ENCODE results near the gene ABCC10.

ABCC10 gene

GRCh38 chr6:43490523-43490939 lies 63.2 kb downstream of the ABCC10 start:
- no peak for TF ChIP-seq EZH2phosphoT487 (IDR thresholded peaks at IDR 0.05; ENCODE audit: borderline replicate concordance)
- no peak for TF ChIP-seq CTCF (conservative IDR thresholded peaks at IDR 0.05; ENCODE audit: low read length)
- Histone ChIP-seq H3K4me1 (ENCODE audit: insufficient read depth, low read length, poor library complexity, severe bottlenecking) (peaks cover 8% of the 10 kb centered on the region), H3K27me3 (ENCODE audit: insufficient read depth, low read length, poor library complexity, severe bottlenecking) (no peaks in the 10 kb centered on the region), H3K9me3 (ENCODE audit: insufficient read depth, low read depth, low read length) (no peaks in the 10 kb centered on the region), H3K9ac (ENCODE audit: low read depth, low read length, poor library complexity, severe bottlenecking) (no peak overlapping the region), H2AFZ (ENCODE audit: low read length) (no peak overlapping the region), H3K79me2 (ENCODE audit: insufficient read depth, low read length) (no peaks in the 10 kb centered on the region), H3K4me3 (ENCODE audit: low read length, poor library complexity, severe bottlenecking) (no peak overlapping the region), H4K20me1 (ENCODE audit: insufficient read depth, low read length, poor library complexity, severe bottlenecking) (peaks cover 4% of the 10 kb centered on the region), H3F3A (ENCODE audit: low read depth) (no peaks in the 10 kb centered on the region), H3K36me3 (ENCODE audit: insufficient read depth, low read length) (no peaks in the 10 kb centered on the region), H3K9me2 (replicated peaks; ENCODE audit: low read depth, low read length) (no peaks in the 10 kb centered on the region), H3K4me2 (ENCODE audit: low read depth, low read length, poor library complexity, severe bottlenecking) (no peak overlapping the region)

- H3K4me3 ChIP-seq (ENCODE audit: low read length, poor library complexity, severe bottlenecking) = no peak overlapping the region
- peaks cover 9% of the 10 kb centered on the region for H3K4me1 ChIP-seq (ENCODE audit: insufficient read depth, low read length, poor library complexity, severe bottlenecking)
- peaks cover 4% of the 10 kb centered on the region for H4K20me1 ChIP-seq (ENCODE audit: insufficient read depth, low read length, poor library complexity, severe bottlenecking)
Measured at GRCh38 chr6:43491750-43492661, 64.7 kb downstream of the ABCC10 start.

GRCh38 chr6:43492673-43493072 lies 65.3 kb downstream of the ABCC10 start:
- H3K9me2 ChIP-seq (replicated peaks; ENCODE audit: low read depth, low read length) = no peaks in the 10 kb centered on the region
- H3K36me3 ChIP-seq (ENCODE audit: insufficient read depth, low read length) = no peaks in the 10 kb centered on the region
- no peak overlapping the region for H3K9ac ChIP-seq (ENCODE audit: low read depth, low read length, poor library complexity, severe bottlenecking)
- no peaks in the 10 kb centered on the region for H3K79me2 ChIP-seq (ENCODE audit: insufficient read depth, low read length)
- H3K4me1 ChIP-seq (ENCODE audit: insufficient read depth, low read length, poor library complexity, severe bottlenecking) = peaks cover 9% of the 10 kb centered on the region
- no peaks in the 10 kb centered on the region for H3K27me3 ChIP-seq (ENCODE audit: insufficient read depth, low read length, poor library complexity, severe bottlenecking)
- no peaks in the 10 kb centered on the region for H3K9me3 ChIP-seq (ENCODE audit: insufficient read depth, low read depth, low read length)
- no peak overlapping the region for H3K4me3 ChIP-seq (ENCODE audit: low read length, poor library complexity, severe bottlenecking)
- H2AFZ ChIP-seq (ENCODE audit: low read length) = no peak overlapping the region
- H3F3A ChIP-seq (ENCODE audit: low read depth) = no peaks in the 10 kb centered on the region
- TF ChIP-seq CTCF (conservative IDR thresholded peaks at IDR 0.05; ENCODE audit: low read length) (no peak), EZH2phosphoT487 (IDR thresholded peaks at IDR 0.05; ENCODE audit: borderline replicate concordance) (no peak)
- no peak overlapping the region for H3K4me2 ChIP-seq (ENCODE audit: low read depth, low read length, poor library complexity, severe bottlenecking)
- peaks cover 4% of the 10 kb centered on the region for H4K20me1 ChIP-seq (ENCODE audit: insufficient read depth, low read length, poor library complexity, severe bottlenecking)

More at GRCh38 chr6:43491750-43492661, 64.7 kb downstream of the ABCC10 start:
- Histone ChIP-seq H3K4me2 (ENCODE audit: low read depth, low read length, poor library complexity, severe bottlenecking) (no peak overlapping the region), H3K27me3 (ENCODE audit: insufficient read depth, low read length, poor library complexity, severe bottlenecking) (no peaks in the 10 kb centered on the region), H3K79me2 (ENCODE audit: insufficient read depth, low read length) (no peaks in the 10 kb centered on the region), H3K9ac (ENCODE audit: low read depth, low read length, poor library complexity, severe bottlenecking) (no peak overlapping the region), H3K36me3 (ENCODE audit: insufficient read depth, low read length) (no peaks in the 10 kb centered on the region), H3F3A (ENCODE audit: low read depth) (no peaks in the 10 kb centered on the region), H3K9me2 (replicated peaks; ENCODE audit: low read depth, low read length) (no peaks in the 10 kb centered on the region), H3K9me3 (ENCODE audit: insufficient read depth, low read depth, low read length) (no peaks in the 10 kb centered on the region), H2AFZ (ENCODE audit: low read length) (no peak overlapping the region)
- TF ChIP-seq CTCF (conservative IDR thresholded peaks at IDR 0.05; ENCODE audit: low read length) (no peak), EZH2phosphoT487 (IDR thresholded peaks at IDR 0.05; ENCODE audit: borderline replicate concordance) (no peak)
